GM21447 (cell line): ENCODE data around the gene NCAPG.

Experiments used
- ATAC-seq: cut with Tn5 transposase; IDR thresholded peaks from one replicate; pipeline ENCODE4 v1.9.1; 2021; ENCODE audit not compliant: unreplicated experiment

Gene NCAPG, protein sequence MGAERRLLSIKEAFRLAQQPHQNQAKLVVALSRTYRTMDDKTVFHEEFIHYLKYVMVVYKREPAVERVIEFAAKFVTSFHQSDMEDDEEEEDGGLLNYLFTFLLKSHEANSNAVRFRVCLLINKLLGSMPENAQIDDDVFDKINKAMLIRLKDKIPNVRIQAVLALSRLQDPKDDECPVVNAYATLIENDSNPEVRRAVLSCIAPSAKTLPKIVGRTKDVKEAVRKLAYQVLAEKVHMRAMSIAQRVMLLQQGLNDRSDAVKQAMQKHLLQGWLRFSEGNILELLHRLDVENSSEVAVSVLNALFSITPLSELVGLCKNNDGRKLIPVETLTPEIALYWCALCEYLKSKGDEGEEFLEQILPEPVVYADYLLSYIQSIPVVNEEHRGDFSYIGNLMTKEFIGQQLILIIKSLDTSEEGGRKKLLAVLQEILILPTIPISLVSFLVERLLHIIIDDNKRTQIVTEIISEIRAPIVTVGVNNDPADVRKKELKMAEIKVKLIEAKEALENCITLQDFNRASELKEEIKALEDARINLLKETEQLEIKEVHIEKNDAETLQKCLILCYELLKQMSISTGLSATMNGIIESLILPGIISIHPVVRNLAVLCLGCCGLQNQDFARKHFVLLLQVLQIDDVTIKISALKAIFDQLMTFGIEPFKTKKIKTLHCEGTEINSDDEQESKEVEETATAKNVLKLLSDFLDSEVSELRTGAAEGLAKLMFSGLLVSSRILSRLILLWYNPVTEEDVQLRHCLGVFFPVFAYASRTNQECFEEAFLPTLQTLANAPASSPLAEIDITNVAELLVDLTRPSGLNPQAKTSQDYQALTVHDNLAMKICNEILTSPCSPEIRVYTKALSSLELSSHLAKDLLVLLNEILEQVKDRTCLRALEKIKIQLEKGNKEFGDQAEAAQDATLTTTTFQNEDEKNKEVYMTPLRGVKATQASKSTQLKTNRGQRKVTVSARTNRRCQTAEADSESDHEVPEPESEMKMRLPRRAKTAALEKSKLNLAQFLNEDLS

DNA sequence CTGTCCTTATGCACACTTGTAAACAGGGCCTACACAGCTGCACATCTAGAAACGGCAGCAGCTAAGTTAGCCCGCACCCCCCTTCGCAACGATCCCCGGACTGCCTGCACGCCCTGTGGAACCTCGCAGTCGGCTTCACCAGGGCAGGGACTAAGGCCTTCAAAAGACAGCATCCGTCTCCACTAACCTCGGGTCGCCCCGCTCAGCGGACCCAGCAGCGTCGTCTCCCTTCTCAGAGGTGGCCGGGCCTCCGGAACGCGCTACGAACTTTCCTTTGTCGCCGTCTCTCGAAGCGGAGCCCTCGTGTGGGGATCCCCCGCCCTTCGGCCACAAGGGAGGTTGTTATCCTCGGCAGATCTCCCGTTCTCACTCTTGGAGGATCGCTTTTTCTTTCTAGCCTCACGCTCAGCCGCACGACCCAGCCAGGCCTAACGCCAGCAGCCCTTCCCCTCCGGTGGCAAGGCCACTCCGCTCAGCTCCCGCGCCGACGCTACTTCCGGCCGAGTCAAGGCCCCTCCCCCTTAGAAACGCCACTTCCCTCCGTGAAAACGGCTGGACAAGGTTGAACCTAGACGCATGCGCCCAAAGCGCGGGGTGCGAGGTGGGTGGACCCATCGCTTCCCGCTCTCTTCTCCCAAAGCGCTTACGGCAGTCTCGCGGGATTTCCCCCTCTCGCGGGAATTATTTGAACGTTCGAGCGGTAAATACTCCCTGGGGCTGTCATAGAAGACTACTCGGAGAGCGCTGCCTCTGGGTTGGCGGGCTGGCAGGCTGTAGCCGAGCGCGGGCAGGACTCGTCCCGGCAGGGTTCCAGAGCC lies at the start of gene NCAPG, which contains the start of gene DCAF16:
TSS of gene NCAPG (plus strand) at position 720 of the 818 bp plus-strand sequence. CDS start 99 bp downstream, outside the sequence.
TSS of gene DCAF16 (minus strand) at position 498 of the 818 bp plus-strand sequence. CDS start 6,616 bp downstream, outside the sequence.
- peak; percentile 88 for ATAC-seq

DNA sequence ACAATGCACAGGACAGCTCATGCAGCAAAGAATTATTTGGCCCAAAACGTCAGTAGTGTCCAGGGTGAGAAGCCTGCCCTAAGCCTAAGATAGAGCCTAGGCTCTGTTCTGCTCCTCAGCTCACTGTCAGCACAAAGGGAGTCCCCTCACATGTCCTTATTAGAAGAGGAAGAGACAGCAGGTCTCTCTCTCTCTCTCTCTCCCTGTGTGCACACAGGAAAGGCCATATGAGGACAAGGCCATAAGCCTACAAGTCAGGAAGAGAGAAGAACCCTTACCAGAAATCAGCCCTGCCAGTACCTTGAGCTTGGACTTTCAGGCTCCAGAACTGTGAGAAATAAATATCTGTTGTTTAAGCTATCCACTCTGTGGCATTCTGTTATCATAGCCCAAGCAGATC lies 49.7 kb upstream of the NCAPG start:
- no peak for ATAC-seq

DNA sequence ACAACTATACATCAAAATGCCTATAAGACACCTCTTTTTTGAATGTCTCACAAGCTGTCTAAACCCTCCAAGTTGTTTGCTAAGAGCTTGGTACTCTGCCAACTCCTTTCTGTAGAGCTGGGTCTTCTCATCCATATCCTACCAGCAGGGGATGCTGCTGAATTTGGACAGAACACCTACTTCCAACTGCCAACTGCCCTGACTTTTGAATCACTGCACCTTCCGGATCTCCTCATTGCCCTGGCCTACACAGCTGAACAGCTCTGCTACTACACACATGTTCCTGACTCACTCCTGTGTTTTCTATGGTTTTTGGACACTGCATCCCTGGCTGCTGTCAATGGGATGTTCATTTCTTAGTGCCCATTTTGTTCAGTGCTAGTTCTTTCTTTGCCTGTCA lies 48.1 kb upstream of the NCAPG start:
- ATAC-seq = no peak

DNA sequence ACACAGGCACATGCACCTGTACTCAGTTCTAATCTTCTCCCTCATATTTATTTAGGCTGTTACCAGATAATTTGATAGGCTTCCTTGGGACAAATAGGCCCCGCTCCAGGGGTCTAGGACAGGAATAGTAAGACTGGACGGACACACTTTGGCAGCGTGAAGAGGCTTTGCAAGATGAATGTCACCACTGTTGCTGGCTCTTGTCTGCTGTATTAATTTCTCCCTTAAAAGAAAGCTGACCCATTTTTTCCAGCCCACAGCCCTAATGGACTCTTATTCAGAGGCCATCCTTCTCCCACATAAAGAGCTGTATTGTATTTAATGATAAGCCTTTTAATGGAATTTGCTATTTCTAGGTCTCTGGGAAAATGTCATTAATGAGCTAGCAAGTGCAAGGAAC lies 47.4 kb upstream of the NCAPG start:
- no peak for ATAC-seq

DNA sequence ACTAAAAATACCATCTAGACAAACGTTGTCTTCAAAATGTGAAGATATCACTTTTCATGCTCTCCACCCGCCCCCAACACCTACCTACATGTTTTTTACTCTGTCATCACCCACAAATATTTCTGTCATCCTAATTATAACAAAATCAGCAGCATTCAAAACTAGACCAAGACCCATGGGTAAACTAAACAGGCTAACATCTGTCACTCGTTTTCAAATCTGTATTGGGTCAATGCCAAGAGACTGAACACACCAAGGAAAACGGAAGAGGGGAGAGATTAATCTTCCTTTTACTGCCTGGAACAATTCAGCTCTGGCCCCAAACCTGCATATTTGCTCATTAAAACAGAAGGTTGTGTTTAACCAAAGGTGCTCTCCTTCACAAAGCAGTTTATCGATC lies 46.8 kb upstream of the NCAPG start:
- ATAC-seq = no peak

DNA sequence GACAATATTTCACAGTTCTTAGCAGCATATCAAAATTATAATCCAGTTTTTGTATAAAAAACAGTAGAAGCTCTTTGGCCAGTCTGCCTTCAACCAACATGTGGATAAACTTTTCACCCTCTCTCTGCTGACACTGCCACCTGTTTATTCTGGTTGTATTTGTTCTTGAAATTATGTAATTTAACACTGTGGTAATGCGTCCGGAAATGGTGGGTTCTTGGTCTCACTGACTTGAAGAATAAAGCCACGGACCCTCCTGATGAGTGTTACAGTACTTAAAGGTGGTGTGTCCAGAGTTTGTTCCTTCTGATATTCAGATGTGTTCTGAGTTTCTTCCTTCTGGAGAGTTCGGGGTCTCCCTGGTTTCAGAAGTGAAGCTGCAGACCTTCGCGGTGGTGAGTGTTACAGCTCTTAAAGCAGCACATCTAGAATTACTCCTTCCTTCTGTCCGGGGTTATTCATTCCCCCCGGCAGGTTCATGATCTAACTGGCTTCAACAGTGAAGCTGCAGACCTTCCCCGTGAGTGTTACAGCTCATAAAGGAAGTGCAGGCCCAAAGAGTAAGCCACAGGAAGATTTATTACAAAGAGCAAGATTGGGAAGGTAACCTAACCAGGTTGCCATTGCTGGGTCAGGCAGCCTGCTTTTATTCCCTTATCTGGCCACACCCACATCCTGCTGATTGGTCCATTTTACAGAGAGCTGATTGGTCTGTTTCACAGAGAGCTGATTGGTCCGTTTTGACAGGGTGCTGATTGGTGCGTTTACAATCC lies 45.1 kb upstream of the NCAPG start:
- ATAC-seq = no peak

DNA sequence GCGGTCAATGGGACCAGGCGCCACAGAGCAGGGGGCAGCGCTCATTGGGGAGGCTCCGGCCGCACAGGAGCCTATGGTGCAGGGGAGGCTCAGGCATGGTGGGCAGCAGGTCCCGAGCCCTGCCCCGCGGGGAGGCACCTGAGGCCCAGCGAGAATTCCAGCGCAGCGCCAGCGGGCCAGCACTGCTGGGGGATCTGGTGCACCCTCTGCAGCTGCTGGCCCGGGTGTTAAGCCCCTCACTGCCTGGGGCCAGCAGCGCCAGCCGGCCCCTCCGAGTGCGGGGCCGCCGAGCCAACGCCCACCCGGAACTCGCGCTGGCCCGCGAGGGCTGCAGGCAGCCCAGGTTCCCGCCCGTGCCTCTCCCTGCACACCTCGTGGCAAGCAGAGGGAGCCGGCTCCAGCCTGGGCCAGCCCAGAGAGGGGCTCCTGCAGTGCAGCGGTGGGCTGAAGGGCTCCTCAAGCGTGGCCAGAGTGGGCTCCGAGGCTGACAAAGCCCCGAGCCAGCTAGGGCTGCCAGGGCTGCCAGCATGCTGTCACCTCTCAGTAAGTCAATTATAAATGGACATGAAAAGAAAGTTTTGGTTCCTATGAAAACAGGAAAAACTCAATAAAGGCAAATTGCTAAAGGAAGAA lies 43.8 kb upstream of the NCAPG start:
- no peak for ATAC-seq

DNA sequence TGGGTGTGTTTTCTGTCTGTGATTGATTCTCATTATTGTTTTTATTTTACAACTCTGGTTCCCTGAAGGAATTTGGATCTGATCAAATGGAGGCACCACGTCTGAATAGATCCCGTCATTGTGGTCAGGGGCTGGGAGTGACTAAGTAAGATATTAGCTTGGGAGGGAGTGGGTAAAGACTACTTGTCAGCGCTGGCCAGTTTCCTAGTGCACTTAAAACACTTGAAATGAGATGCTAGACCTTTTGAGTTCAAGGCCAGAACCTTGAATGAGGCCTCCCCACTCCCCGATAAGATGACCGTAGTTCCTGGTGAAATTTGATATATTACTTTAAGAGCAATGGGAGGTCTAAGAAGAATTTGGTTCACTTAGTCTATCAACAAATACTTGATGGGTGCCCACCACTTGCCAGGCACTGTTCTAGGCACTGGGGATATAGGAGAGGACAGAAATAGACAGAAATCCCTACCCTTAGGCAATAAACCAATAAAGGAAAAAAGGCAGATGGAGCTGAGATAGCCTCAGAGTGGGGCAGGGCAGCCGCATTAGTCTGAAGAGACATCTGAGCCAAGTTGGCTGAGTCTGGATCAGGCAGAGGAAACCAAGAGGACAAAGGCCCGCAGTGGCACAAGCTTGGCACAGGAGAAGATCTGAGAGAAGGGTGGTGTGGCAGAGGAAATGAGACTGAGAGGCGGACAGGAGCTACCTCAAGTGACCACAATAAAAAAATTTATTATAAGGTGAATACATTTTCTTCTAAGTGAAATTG lies 41.2 kb upstream of the NCAPG start:
- ATAC-seq = no peak

DNA sequence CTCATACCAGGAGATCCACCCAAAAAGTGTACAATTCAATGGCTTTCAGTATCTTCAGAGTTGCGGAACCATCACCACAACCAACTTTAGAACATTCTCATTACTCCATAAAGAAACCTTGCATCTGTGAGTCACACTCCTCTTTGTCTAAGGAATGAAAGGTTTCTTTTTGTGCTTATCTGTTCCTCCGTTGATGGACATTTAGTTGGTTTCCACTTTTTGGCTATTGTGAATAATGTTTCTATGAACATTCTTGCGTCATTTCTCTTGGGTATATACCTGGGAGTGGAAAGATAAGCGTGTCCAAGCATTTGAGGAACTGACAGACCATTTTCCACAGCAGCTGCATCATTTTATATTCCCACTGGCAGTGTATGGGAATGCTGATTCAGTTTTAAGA lies 39.9 kb upstream of the NCAPG start:
- ATAC-seq = no peak

DNA sequence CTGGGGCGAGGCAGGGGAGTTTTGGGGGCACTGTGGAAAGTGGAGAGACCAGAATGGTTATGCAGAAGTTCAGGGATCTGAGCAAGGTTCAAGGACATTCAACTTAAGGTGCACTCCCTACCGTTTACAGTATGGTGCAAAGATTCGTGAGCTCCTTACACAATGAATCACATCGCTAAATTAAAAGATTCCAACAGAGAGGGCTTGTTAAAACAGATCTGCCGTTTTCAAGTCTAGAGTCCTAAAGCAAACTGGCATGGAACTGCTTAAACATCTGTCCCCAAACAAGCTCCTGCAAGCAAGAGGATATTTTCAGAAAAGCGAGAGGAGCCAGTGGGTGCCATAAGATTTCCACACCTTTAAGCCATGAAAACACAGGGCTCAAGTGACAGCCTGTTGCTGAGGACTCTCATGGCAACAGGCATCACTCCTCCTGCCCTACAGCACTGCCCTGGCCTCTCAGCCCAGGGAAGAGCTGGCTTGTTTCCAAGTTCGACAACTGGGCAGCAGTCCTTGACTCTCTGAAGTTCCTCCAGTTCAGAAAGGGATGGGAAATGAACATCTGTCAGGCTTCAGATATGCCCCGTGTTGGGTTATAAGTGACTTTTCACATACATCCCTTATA lies 39.4 kb upstream of the NCAPG start:
- ATAC-seq = no peak

DNA sequence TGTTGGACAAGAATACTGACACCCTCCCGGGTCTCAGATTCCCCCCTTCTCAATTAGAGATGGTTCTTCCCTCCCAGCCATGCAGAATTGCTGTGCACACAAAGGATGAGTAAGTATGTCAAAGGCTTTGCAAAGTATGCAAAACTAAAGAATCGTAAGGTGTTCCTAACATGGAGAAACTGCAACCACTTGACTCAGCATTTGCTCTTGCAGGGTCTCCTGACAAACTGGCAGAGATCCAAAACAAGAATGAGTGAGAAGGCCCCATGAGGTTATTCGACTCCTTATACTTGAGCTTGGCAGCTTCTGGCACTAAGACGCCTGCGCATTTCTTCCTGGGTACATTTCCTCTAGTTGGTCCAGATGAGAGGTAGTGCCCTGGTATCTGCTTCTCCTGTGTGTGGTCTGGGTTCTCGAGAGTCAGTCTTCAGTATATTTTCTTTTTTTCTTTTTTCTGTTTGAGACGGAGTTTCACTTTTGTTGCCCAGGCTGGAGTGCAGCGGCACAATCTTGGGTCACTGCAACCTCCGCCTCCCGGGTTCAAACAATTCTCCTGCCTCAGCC lies 37.6 kb upstream of the NCAPG start:
- ATAC-seq = no peak

DNA sequence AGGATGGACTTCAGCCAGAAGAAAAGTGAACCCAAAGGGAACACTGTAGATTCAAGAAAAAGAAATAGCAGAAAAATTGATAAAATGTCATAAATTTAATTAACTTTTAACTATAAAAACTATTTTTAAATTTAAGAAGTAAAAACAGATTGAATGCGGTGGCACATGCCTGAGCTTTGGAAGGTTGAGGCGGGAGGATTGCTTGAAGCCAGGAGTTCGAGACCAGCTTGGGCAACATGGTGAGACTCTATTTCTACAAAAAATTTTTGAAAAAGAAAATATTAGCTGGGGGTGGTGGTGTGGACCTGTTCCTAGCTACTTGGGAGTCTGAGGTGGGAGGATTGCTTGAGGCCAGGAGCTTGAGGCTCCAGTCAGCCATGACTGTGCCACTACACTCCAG lies 32.3 kb upstream of the NCAPG start:
- ATAC-seq = no peak

DNA sequence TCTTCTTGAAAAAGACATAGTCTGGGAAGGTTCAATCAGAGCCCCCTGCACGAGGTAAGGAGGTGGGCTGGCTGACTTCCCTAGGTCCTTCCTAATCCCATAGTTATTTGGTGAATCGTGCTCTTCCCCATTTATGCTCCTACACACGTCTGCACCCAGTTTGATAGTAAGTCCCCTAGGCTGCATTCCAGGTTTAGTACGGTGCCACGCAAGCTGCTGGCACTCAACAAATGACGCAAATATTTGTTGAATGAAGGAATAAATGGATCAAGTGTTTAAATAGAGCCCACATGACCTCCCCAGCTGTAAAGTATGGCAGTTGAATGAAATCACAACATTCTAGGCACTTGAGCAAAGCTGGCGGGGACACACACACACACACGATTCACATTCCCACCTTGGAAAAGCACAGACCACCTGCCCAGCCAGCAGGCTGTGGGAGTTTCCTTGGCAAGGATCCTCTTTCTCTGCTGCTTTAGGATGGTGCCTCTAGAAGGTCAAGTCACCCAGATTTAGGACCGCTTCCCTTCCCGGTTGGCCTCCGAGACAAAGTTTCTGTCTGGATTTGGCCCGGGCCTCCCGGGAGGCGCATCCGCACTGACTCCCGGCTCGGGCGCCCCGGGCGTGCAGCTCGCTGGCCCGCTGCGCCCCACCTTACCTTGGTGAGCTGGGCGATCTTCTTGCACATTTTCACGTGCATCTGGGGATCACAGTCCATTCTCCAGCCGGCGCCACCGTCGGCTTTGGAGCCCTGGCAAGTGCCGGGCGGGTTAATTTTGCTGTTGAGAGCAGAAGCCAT lies 30.1 kb upstream of the NCAPG start:
- ATAC-seq = no peak

DNA sequence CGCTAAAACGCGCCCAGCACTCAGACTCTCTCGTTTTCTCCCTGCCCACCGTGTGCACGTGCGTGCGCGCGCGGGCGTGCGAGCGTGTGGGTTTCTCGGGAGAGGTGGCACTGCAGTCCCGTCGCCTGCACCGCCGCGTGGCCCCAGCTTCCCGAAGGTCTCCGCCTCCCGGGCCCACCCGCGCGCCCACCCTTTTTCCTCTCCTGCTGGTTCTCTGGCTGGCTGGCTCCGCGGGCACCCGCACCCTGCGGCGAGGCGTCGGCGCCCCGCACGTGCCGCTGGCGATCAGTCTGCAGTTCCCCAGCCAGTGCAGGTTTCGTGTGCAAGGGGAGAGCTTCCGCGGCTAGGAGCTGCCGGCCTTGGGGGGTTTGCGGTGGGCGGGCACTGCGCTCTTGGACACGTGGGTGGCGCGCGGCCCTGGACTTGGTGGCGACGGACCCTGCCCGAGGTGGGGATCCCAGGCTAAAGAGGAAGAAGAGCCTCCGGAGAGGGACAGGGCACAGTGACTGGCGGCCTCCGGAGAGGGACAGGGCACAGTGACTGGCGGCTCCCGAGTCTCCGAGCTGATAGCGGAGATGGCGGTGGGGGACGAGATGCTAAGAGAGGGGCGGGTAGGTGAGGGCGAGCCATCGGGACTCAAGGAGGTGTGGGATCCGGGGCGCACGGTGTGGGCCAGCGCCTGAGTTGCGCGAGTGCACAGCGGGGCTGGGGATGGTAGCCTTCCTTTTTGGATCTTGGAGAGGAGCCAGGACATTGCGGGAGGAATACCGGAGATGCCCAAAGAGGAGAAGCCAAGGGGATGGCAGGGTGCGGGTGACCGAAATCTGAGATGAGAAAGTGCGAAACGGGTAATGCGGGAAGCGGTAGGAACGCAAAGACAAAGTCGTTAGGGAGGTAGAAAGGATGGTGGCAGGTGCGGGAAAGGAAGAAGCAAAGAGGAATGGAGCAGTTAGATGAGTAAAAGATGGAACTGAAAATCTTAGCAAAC lies 29.2 kb upstream of the NCAPG start, which contains the start of gene FAM184B:
TSS of gene FAM184B (minus strand) at position 322 of the 988 bp plus-strand sequence. CDS start 322 bp downstream, outside the sequence.
- ATAC-seq = no peak

DNA sequence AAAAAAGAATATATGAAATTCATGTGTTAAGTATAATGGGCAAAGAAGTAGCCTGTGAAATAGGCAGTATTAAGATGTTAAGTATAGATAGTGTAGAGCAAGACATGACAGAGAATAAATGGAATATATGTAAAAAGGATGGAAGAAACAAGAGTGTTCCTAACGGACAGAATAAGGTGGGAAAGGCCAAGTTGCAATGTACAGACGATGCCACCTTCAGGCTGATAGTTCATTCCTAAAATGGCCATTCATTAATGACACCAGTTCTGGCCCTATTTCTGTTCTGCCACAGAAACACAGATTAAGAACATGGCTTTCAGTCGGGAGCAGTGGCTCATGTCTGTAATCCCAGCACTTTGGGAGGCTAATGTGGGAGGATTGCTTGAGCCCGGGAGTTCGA lies 24.9 kb upstream of the NCAPG start:
- no peak for ATAC-seq

DNA sequence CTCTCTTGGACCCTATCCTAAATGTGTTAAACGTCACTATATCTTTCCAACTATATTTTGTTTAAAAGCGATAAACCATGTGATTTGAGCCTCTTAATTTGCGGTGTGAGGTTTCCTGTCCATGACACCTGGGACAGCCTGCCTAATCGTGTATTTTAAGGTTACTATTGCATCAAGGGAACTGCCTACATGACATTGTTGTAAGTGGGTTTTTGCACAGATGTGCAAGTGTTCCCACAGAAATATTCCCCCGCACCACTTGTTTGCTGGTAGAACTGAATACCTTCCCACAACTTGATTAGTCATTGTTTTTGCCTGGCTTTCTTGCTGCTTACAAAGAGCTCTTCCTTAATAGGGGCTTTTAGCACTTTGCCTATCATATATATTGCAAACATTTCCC lies 24.2 kb upstream of the NCAPG start:
- no peak for ATAC-seq
